ENCODE data around the gene SLC40A1.

Gene SLC40A1

GRCh38 chr2:189516546-189516945 lies 64.0 kb downstream of the SLC40A1 start:
- no peak for DNase-seq (ENCODE audit: insufficient read length)
- FAIRE-seq, result no peak
- TF ChIP-seq POLR2AphosphoS5 (IDR thresholded peaks at IDR 0.05; ENCODE audit: low read depth, low read length) (no peak), POLR2A (IDR thresholded peaks at IDR 0.05; ENCODE audit: low read depth, low read length) (no peak), TAF1 (IDR thresholded peaks at IDR 0.05; ENCODE audit: borderline replicate concordance, low read depth, low read length) (no peak)

GRCh38 chr2:189515264-189515663 lies 65.3 kb downstream of the SLC40A1 start:
- DNase-seq (ENCODE audit: insufficient read length), result no peak
- TF ChIP-seq POLR2AphosphoS5 (IDR thresholded peaks at IDR 0.05; ENCODE audit: low read depth, low read length), result no peak
- no peak for TF ChIP-seq POLR2A (IDR thresholded peaks at IDR 0.05; ENCODE audit: low read depth, low read length)
- TF ChIP-seq TAF1 (IDR thresholded peaks at IDR 0.05; ENCODE audit: borderline replicate concordance, low read depth, low read length), result no peak
- FAIRE-seq, result no peak

GRCh38 chr2:189514104-189514503 lies 66.5 kb downstream of the SLC40A1 start:
- DNase-seq (ENCODE audit: insufficient read length) (no peak), FAIRE-seq (no peak)
- no peak for TF ChIP-seq POLR2AphosphoS5 (IDR thresholded peaks at IDR 0.05; ENCODE audit: low read depth, low read length)
- no peak for TF ChIP-seq POLR2A (IDR thresholded peaks at IDR 0.05; ENCODE audit: low read depth, low read length)
- TF ChIP-seq TAF1 (IDR thresholded peaks at IDR 0.05; ENCODE audit: borderline replicate concordance, low read depth, low read length), result no peak

- DNase-seq (ENCODE audit: insufficient read length) (no peak), FAIRE-seq (no peak)
- TF ChIP-seq POLR2A (IDR thresholded peaks at IDR 0.05; ENCODE audit: low read depth, low read length) (no peak), POLR2AphosphoS5 (IDR thresholded peaks at IDR 0.05; ENCODE audit: low read depth, low read length) (no peak), TAF1 (IDR thresholded peaks at IDR 0.05; ENCODE audit: borderline replicate concordance, low read depth, low read length) (no peak)
These were observed 67.7 kb downstream of the SLC40A1 start for GRCh38 chr2:189512879-189513278.

GRCh38 chr2:189511960-189512319 lies 68.6 kb downstream of the SLC40A1 start:
- DNase-seq (ENCODE audit: insufficient read length), result no peak
- FAIRE-seq, result no peak
- TF ChIP-seq POLR2AphosphoS5 (IDR thresholded peaks at IDR 0.05; ENCODE audit: low read depth, low read length) (no peak), POLR2A (IDR thresholded peaks at IDR 0.05; ENCODE audit: low read depth, low read length) (no peak), TAF1 (IDR thresholded peaks at IDR 0.05; ENCODE audit: borderline replicate concordance, low read depth, low read length) (no peak)

- DNase-seq (ENCODE audit: insufficient read length), result no peak
- FAIRE-seq, result no peak
- TF ChIP-seq POLR2A (IDR thresholded peaks at IDR 0.05; ENCODE audit: low read depth, low read length), result no peak
- TF ChIP-seq TAF1 (IDR thresholded peaks at IDR 0.05; ENCODE audit: borderline replicate concordance, low read depth, low read length), result no peak
- TF ChIP-seq POLR2AphosphoS5 (IDR thresholded peaks at IDR 0.05; ENCODE audit: low read depth, low read length), result no peak
These were observed 69.2 kb downstream of the SLC40A1 start for GRCh38 chr2:189511210-189511959.
